ENCODE results near the gene NFYC.

- TF ChIP-seq, protein P1, sequence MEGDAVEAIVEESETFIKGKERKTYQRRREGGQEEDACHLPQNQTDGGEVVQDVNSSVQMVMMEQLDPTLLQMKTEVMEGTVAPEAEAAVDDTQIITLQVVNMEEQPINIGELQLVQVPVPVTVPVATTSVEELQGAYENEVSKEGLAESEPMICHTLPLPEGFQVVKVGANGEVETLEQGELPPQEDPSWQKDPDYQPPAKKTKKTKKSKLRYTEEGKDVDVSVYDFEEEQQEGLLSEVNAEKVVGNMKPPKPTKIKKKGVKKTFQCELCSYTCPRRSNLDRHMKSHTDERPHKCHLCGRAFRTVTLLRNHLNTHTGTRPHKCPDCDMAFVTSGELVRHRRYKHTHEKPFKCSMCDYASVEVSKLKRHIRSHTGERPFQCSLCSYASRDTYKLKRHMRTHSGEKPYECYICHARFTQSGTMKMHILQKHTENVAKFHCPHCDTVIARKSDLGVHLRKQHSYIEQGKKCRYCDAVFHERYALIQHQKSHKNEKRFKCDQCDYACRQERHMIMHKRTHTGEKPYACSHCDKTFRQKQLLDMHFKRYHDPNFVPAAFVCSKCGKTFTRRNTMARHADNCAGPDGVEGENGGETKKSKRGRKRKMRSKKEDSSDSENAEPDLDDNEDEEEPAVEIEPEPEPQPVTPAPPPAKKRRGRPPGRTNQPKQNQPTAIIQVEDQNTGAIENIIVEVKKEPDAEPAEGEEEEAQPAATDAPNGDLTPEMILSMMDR (IDR thresholded peaks at IDR 0.05; ENCODE audit: borderline replicate concordance, extremely low read depth, low read length, poor library complexity, severe bottlenecking): no peak
- no peak for TF ChIP-seq EZH2 (IDR thresholded peaks at IDR 0.05; ENCODE audit: borderline replicate concordance, low read depth, low read length, severe bottlenecking)
These were observed 29.4 kb upstream of the NFYC start for GRCh38 chr1:40662151-40662550.

Measured in DND-41 (cell line).